ENCODE measurements around the gene LYPD6B.

- TF ChIP-seq GABPA (IDR thresholded peaks at IDR 0.05; ENCODE audit: low read depth) (no peak), YY1 (IDR thresholded peaks at IDR 0.05; ENCODE audit: low read depth) (no peak), POLR2AphosphoS5 (IDR thresholded peaks at IDR 0.05; ENCODE audit: low read depth, low read length) (no peak), CTCF (IDR thresholded peaks at IDR 0.05) (no peak)
Observed at GRCh38 chr2:149125031-149125725, 86.7 kb downstream of the LYPD6B start.

Measured in SK-N-SH (cell line).